ENCODE measurements around the gene UIMC1.

DNA sequence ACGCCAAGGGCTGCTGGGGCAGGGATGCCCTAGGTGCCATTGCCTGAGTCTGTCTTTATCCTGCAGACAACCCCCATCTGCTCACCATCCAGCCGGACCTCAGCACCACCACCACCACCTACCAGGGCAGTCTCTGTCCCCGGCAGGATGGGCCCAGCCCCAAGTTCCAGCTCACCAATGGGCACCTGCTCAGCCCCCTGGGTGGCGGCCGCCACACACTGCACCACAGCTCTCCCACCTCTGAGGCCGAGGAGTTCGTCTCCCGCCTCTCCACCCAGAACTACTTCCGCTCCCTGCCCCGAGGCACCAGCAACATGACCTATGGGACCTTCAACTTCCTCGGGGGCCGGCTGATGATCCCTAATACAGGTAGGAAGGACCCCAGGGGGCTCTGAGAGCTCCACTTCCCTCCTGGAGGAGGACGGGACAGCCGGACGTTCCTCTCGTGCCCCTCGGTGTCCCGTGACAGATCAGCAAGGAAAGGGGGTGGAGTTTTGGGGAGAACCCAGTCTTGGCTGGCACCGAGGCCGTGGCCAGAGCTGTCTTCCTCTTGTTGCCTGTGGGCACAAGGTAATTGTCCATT is 132.3 kb downstream of the UIMC1 start:
- no peak for TF ChIP-seq RAD21 (IDR thresholded peaks at IDR 0.05; ENCODE audit: low read depth)
- TF ChIP-seq ZBTB7A (IDR thresholded peaks at IDR 0.05; ENCODE audit: low read depth) = no peak
- TF ChIP-seq NFIC (IDR thresholded peaks at IDR 0.05) = no peak
- TF ChIP-seq TAF1 (IDR thresholded peaks at IDR 0.05; ENCODE audit: low read depth) = no peak
- TF ChIP-seq, protein P1, sequence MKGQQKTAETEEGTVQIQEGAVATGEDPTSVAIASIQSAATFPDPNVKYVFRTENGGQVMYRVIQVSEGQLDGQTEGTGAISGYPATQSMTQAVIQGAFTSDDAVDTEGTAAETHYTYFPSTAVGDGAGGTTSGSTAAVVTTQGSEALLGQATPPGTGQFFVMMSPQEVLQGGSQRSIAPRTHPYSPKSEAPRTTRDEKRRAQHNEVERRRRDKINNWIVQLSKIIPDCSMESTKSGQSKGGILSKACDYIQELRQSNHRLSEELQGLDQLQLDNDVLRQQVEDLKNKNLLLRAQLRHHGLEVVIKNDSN (IDR thresholded peaks at IDR 0.05) = no peak
- no peak for TF ChIP-seq FOXM1 (IDR thresholded peaks at IDR 0.05; ENCODE audit: borderline replicate concordance, low read depth)
- no peak for TF ChIP-seq EP300 (IDR thresholded peaks at IDR 0.05; ENCODE audit: borderline replicate concordance)
- no peak for TF ChIP-seq CEBPB (IDR thresholded peaks at IDR 0.05)
- no peak for TF ChIP-seq TCF12 (IDR thresholded peaks at IDR 0.05; ENCODE audit: low read depth)
- TF ChIP-seq, protein P2, sequence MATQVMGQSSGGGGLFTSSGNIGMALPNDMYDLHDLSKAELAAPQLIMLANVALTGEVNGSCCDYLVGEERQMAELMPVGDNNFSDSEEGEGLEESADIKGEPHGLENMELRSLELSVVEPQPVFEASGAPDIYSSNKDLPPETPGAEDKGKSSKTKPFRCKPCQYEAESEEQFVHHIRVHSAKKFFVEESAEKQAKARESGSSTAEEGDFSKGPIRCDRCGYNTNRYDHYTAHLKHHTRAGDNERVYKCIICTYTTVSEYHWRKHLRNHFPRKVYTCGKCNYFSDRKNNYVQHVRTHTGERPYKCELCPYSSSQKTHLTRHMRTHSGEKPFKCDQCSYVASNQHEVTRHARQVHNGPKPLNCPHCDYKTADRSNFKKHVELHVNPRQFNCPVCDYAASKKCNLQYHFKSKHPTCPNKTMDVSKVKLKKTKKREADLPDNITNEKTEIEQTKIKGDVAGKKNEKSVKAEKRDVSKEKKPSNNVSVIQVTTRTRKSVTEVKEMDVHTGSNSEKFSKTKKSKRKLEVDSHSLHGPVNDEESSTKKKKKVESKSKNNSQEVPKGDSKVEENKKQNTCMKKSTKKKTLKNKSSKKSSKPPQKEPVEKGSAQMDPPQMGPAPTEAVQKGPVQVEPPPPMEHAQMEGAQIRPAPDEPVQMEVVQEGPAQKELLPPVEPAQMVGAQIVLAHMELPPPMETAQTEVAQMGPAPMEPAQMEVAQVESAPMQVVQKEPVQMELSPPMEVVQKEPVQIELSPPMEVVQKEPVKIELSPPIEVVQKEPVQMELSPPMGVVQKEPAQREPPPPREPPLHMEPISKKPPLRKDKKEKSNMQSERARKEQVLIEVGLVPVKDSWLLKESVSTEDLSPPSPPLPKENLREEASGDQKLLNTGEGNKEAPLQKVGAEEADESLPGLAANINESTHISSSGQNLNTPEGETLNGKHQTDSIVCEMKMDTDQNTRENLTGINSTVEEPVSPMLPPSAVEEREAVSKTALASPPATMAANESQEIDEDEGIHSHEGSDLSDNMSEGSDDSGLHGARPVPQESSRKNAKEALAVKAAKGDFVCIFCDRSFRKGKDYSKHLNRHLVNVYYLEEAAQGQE (IDR thresholded peaks at IDR 0.05; ENCODE audit: low read depth) = no peak
- no peak for TF ChIP-seq YY1 (IDR thresholded peaks at IDR 0.05; ENCODE audit: low read depth)
- no peak for TF ChIP-seq CREB1 (IDR thresholded peaks at IDR 0.05; ENCODE audit: low read depth)
- TF ChIP-seq, protein P3, sequence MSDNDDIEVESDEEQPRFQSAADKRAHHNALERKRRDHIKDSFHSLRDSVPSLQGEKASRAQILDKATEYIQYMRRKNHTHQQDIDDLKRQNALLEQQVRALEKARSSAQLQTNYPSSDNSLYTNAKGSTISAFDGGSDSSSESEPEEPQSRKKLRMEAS (IDR thresholded peaks at IDR 0.05) = no peak

Measured in Ishikawa (cell line).